Measurements from ENCODE around the gene DPYD. TPM values are rescaled to one million over a fixed set of nuclear protein-coding genes. Genes with fewer than 3 reads are reported as not detected.

The DPYD gene
- total RNA-seq, 1 donor from 2014 or later, result 8.8 TPM

- DNase-seq (ENCODE audit: low read depth), result no peak
- H3K27ac Mint-ChIP-seq (ENCODE audit: unreplicated experiment), result no peak overlapping the region
- no peaks in the 10 kb centered on the region for H3K4me1 Mint-ChIP-seq (ENCODE audit: low read depth, unreplicated experiment)
- Histone ChIP-seq H3K4me1 (ENCODE audit: insufficient read depth, low read length) (no peaks in the 10 kb centered on the region), H3K36me3 (ENCODE audit: insufficient read depth, low read length) (no peaks in the 10 kb centered on the region), H3K79me2 (ENCODE audit: insufficient read depth, low read length) (no peaks in the 10 kb centered on the region), H3K27ac (ENCODE audit: low read depth, low read length) (no peak overlapping the region), H3K4me2 (ENCODE audit: low read length) (no peak overlapping the region), H4K20me1 (ENCODE audit: insufficient read depth, low read length) (no peaks in the 10 kb centered on the region), H3K27me3 (ENCODE audit: insufficient read depth, low read length) (no peaks in the 10 kb centered on the region), H3K4me3 (ENCODE audit: insufficient read depth, low read depth, low read length) (no peak overlapping the region), H3K9ac (ENCODE audit: low read length) (no peak overlapping the region), H2AFZ (ENCODE audit: low read depth, low read length) (no peak overlapping the region), H3K9me3 (ENCODE audit: insufficient read depth, low read depth, low read length) (no peaks in the 10 kb centered on the region)
- no peak for FAIRE-seq
- no peak overlapping the region for H3K4me3 Mint-ChIP-seq (ENCODE audit: unreplicated experiment)
- no peaks in the 10 kb centered on the region for H3K36me3 Mint-ChIP-seq (ENCODE audit: low read depth, unreplicated experiment)
- H3K9me3 Mint-ChIP-seq (ENCODE audit: unreplicated experiment), result no peaks in the 10 kb centered on the region
- no peak for TF ChIP-seq CTCF (IDR thresholded peaks at IDR 0.05; ENCODE audit: insufficient read depth, low read depth, low read length)
- no peaks in the 10 kb centered on the region for H3K27me3 Mint-ChIP-seq (ENCODE audit: low read depth, unreplicated experiment)
Observed at GRCh38 chr1:97545446-97545845, 375.4 kb downstream of the DPYD start.

GRCh38 chr1:97540346-97540888 lies 380.4 kb downstream of the DPYD start:
- no peak overlapping the region for H2AFZ ChIP-seq (ENCODE audit: low read depth, low read length)
- no peak overlapping the region for H3K4me2 ChIP-seq (ENCODE audit: low read length)
- no peaks in the 10 kb centered on the region for H3K27me3 ChIP-seq (ENCODE audit: insufficient read depth, low read length)
- H3K27me3 Mint-ChIP-seq (ENCODE audit: low read depth, unreplicated experiment), result no peaks in the 10 kb centered on the region
- H3K4me1 Mint-ChIP-seq (ENCODE audit: low read depth, unreplicated experiment), result no peaks in the 10 kb centered on the region
- H3K4me1 ChIP-seq (ENCODE audit: insufficient read depth, low read length), result no peaks in the 10 kb centered on the region
- no peak overlapping the region for H3K27ac ChIP-seq (ENCODE audit: low read depth, low read length)
- no peak overlapping the region for H3K4me3 ChIP-seq (ENCODE audit: insufficient read depth, low read depth, low read length)
- no peaks in the 10 kb centered on the region for H3K9me3 Mint-ChIP-seq (ENCODE audit: unreplicated experiment)
- no peaks in the 10 kb centered on the region for H3K9me3 ChIP-seq (ENCODE audit: insufficient read depth, low read depth, low read length)
- no peaks in the 10 kb centered on the region for H3K79me2 ChIP-seq (ENCODE audit: insufficient read depth, low read length)
- no peaks in the 10 kb centered on the region for H3K36me3 Mint-ChIP-seq (ENCODE audit: low read depth, unreplicated experiment)
- H3K9ac ChIP-seq (ENCODE audit: low read length), result no peak overlapping the region
- H3K27ac Mint-ChIP-seq (ENCODE audit: unreplicated experiment), result no peak overlapping the region
- H3K4me3 Mint-ChIP-seq (ENCODE audit: unreplicated experiment), result no peak overlapping the region
- DNase-seq (ENCODE audit: low read depth), result no peak
- TF ChIP-seq EZH2 (IDR thresholded peaks at IDR 0.05; ENCODE audit: insufficient read depth, low read length) (no peak), CTCF (IDR thresholded peaks at IDR 0.05; ENCODE audit: insufficient read depth, low read depth, low read length) (no peak)
- FAIRE-seq, result no peak
- no peaks in the 10 kb centered on the region for H4K20me1 ChIP-seq (ENCODE audit: insufficient read depth, low read length)
- no peaks in the 10 kb centered on the region for H3K36me3 ChIP-seq (ENCODE audit: insufficient read depth, low read length)

GRCh38 chr1:97538113-97538512 lies 382.7 kb downstream of the DPYD start:
- H3K4me3 Mint-ChIP-seq (ENCODE audit: unreplicated experiment), result no peak overlapping the region
- Histone ChIP-seq H3K36me3 (ENCODE audit: insufficient read depth, low read length) (no peaks in the 10 kb centered on the region), H4K20me1 (ENCODE audit: insufficient read depth, low read length) (no peaks in the 10 kb centered on the region), H3K27ac (ENCODE audit: low read depth, low read length) (no peak overlapping the region), H3K79me2 (ENCODE audit: insufficient read depth, low read length) (no peaks in the 10 kb centered on the region), H3K9ac (ENCODE audit: low read length) (no peak overlapping the region), H3K4me3 (ENCODE audit: insufficient read depth, low read depth, low read length) (no peak overlapping the region), H3K9me3 (ENCODE audit: insufficient read depth, low read depth, low read length) (no peaks in the 10 kb centered on the region), H2AFZ (ENCODE audit: low read depth, low read length) (no peak overlapping the region), H3K4me2 (ENCODE audit: low read length) (no peak overlapping the region), H3K27me3 (ENCODE audit: insufficient read depth, low read length) (no peaks in the 10 kb centered on the region), H3K4me1 (ENCODE audit: insufficient read depth, low read length) (no peaks in the 10 kb centered on the region)
- no peak overlapping the region for H3K27ac Mint-ChIP-seq (ENCODE audit: unreplicated experiment)
- FAIRE-seq, result no peak
- no peak for TF ChIP-seq EZH2 (IDR thresholded peaks at IDR 0.05; ENCODE audit: insufficient read depth, low read length)
- no peak for TF ChIP-seq CTCF (IDR thresholded peaks at IDR 0.05; ENCODE audit: insufficient read depth, low read depth, low read length)
- H3K36me3 Mint-ChIP-seq (ENCODE audit: low read depth, unreplicated experiment), result no peaks in the 10 kb centered on the region
- no peaks in the 10 kb centered on the region for H3K4me1 Mint-ChIP-seq (ENCODE audit: low read depth, unreplicated experiment)
- H3K27me3 Mint-ChIP-seq (ENCODE audit: low read depth, unreplicated experiment), result no peaks in the 10 kb centered on the region
- no peak for DNase-seq (ENCODE audit: low read depth)
- no peaks in the 10 kb centered on the region for H3K9me3 Mint-ChIP-seq (ENCODE audit: unreplicated experiment)

Measured in astrocyte (in vitro differentiated cells and primary cell).